ENCODE data around the gene IER2.

- TF ChIP-seq CTCF (IDR thresholded peaks at IDR 0.05), result no peak
- TF ChIP-seq POLR2A (IDR thresholded peaks at IDR 0.05), result no peak
Observed at GRCh38 chr19:13138916-13139198, 11.4 kb upstream of the IER2 start.

Data from adrenal gland (tissue), 5 donors.